ENCODE measurements around the gene NXPH2. TPM values are rescaled to one million over a fixed set of nuclear protein-coding genes. Genes with fewer than 3 reads are reported as not detected.

Gene NXPH2
- total RNA-seq, 6 experiments from 2014 or later = not detected

- Mint-ChIP-seq H3K27me3 (ENCODE audit: insufficient read depth) (no peaks in the 10 kb centered on the region), H3K27ac (no peak overlapping the region), H3K4me3 (no peak overlapping the region), H3K4me1 (ENCODE audit: low read depth) (no peaks in the 10 kb centered on the region), H3K36me3 (ENCODE audit: low read depth) (no peaks in the 10 kb centered on the region), H3K9me3 (no peaks in the 10 kb centered on the region)
- DNase-seq = no peak
- no peak for TF ChIP-seq CTCF (IDR thresholded peaks at IDR 0.05)
Measured at GRCh38 chr2:138676619-138677021, 103.6 kb downstream of the NXPH2 start.

- no peak for TF ChIP-seq CTCF (IDR thresholded peaks at IDR 0.05)
- Mint-ChIP-seq H3K27ac (no peak overlapping the region), H3K9me3 (no peaks in the 10 kb centered on the region), H3K36me3 (ENCODE audit: low read depth) (no peaks in the 10 kb centered on the region), H3K27me3 (ENCODE audit: insufficient read depth) (peaks cover 1% of the 10 kb centered on the region; the same call in 1 of the 2 replicates), H3K4me3 (no peak overlapping the region), H3K4me1 (ENCODE audit: low read depth) (no peaks in the 10 kb centered on the region)
- DNase-seq = no peak
Measured at GRCh38 chr2:138671566-138671965, 108.6 kb downstream of the NXPH2 start.

GRCh38 chr2:138670734-138671133, 109.5 kb downstream of the NXPH2 start:
- TF ChIP-seq CTCF (IDR thresholded peaks at IDR 0.05) = no peak
- Mint-ChIP-seq H3K4me3 (no peak overlapping the region), H3K27ac (no peak overlapping the region), H3K9me3 (no peaks in the 10 kb centered on the region), H3K36me3 (ENCODE audit: low read depth) (no peaks in the 10 kb centered on the region), H3K27me3 (ENCODE audit: insufficient read depth) (peaks cover 2% of the 10 kb centered on the region; the same call in 1 of the 2 replicates), H3K4me1 (ENCODE audit: low read depth) (no peaks in the 10 kb centered on the region)
- no peak for DNase-seq

- Mint-ChIP-seq H3K36me3 (ENCODE audit: low read depth) (no peaks in the 10 kb centered on the region), H3K27ac (no peak overlapping the region), H3K27me3 (ENCODE audit: insufficient read depth) (peaks cover 5% of the 10 kb centered on the region; the same call in 1 of the 2 replicates), H3K4me1 (ENCODE audit: low read depth) (no peaks in the 10 kb centered on the region), H3K4me3 (no peak overlapping the region), H3K9me3 (no peaks in the 10 kb centered on the region; the same call in 1 of the 2 replicates)
- no peak for TF ChIP-seq CTCF (IDR thresholded peaks at IDR 0.05)
- DNase-seq = no peak
Measured at GRCh38 chr2:138665937-138666336, 114.3 kb downstream of the NXPH2 start.

- Mint-ChIP-seq H3K27me3 (ENCODE audit: insufficient read depth) (peaks cover 3% of the 10 kb centered on the region; the same call in 1 of the 2 replicates), H3K4me3 (no peak overlapping the region), H3K4me1 (ENCODE audit: low read depth) (no peaks in the 10 kb centered on the region), H3K36me3 (ENCODE audit: low read depth) (no peaks in the 10 kb centered on the region), H3K9me3 (no peaks in the 10 kb centered on the region; the same call in 1 of the 2 replicates), H3K27ac (no peak overlapping the region)
- DNase-seq = no peak
- no peak for TF ChIP-seq CTCF (IDR thresholded peaks at IDR 0.05)
Measured at GRCh38 chr2:138658187-138658894, 121.8 kb downstream of the NXPH2 start.
